ENCODE results near the gene EFNA2.
"Not testable (repeated sequence)": the region's sequence is repeated elsewhere in the genome, so short reads cannot be mapped to it uniquely, and the experiment has no call there.

The EFNA2 gene

GRCh38 chr19:1245494-1246264 is 40.0 kb upstream of the EFNA2 start:
- H3K27ac Mint-ChIP-seq, result no peak overlapping the region
- no peak for DNase-seq (ENCODE audit: low spot score)
- H3K9me3 Mint-ChIP-seq, result no peaks in the 10 kb centered on the region
- H3K27me3 Mint-ChIP-seq (ENCODE audit: low read depth), result peaks cover 2% of the 10 kb centered on the region
- peaks cover 13% of the 10 kb centered on the region for H3K4me1 Mint-ChIP-seq (ENCODE audit: low read depth)
- H3K4me3 Mint-ChIP-seq, result no peak overlapping the region
- peaks cover 4% of the 10 kb centered on the region for H3K36me3 Mint-ChIP-seq (ENCODE audit: low read depth)

GRCh38 chr19:1246265-1247087 is 39.2 kb upstream of the EFNA2 start:
- H3K27ac Mint-ChIP-seq, result peak overlapping the region; percentile 41
- peaks cover 11% of the 10 kb centered on the region for H3K4me1 Mint-ChIP-seq (ENCODE audit: low read depth)
- H3K27me3 Mint-ChIP-seq (ENCODE audit: low read depth); H3K36me3 Mint-ChIP-seq (ENCODE audit: low read depth); H3K9me3 Mint-ChIP-seq; H3K4me3 Mint-ChIP-seq; DNase-seq (ENCODE audit: low spot score): not testable (repeated sequence)

DNA sequence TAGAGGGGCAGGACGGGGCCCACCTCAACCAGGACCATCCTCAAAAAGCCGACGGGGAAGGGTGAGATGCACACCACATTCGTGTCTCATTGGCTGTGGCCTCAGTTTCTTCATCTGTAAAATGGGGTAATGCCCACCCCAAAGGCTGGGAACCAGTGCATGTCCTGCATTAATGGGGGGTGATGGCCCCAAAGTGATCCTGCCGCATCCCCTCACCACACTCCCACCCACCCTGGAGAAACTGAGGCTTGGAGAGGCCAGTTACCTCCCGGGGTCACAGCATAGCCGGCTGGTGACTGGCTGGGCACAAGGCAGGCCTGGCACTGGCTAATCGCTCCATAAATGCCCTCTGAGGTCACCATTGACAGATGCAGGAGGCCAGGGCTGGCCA is 37.9 kb upstream of the EFNA2 start:
- Mint-ChIP-seq H3K9me3 (no peaks in the 10 kb centered on the region), H3K27ac (peak overlapping the region; percentile 49), H3K36me3 (ENCODE audit: low read depth) (peaks cover 16% of the 10 kb centered on the region), H3K27me3 (ENCODE audit: low read depth) (no peaks in the 10 kb centered on the region), H3K4me1 (ENCODE audit: low read depth) (peaks cover 11% of the 10 kb centered on the region), H3K4me3 (no peak overlapping the region)
- DNase-seq (ENCODE audit: low spot score), result no peak

- H3K27me3 Mint-ChIP-seq (ENCODE audit: low read depth), result no peaks in the 10 kb centered on the region
- no peaks in the 10 kb centered on the region for H3K9me3 Mint-ChIP-seq
- peak within 1 kb of the TSS; percentile 80 for H3K4me3 Mint-ChIP-seq
- H3K27ac Mint-ChIP-seq, result peak within 1 kb of the TSS; percentile 89
- H3K4me1 Mint-ChIP-seq (ENCODE audit: low read depth), result peaks cover 9% of the 10 kb centered on the region
- DNase-seq (ENCODE audit: low spot score), result peak; percentile 82
- peaks cover 17% of the 10 kb centered on the region for H3K36me3 Mint-ChIP-seq (ENCODE audit: low read depth)
These were observed 37.4 kb upstream of the EFNA2 start, which contains the start of gene MIDN for GRCh38 chr19:1248139-1248785. Gene MIDN, plus strand, starts transcription at chr19:1248583. Its CDS starts 1,714 bp downstream, at chr19:1250297.

GRCh38 chr19:1248786-1249297 is 36.8 kb upstream of the EFNA2 start:
- no peaks in the 10 kb centered on the region for H3K27me3 Mint-ChIP-seq (ENCODE audit: low read depth)
- H3K36me3 Mint-ChIP-seq (ENCODE audit: low read depth), result peaks cover 21% of the 10 kb centered on the region
- peak; percentile 84 for DNase-seq (ENCODE audit: low spot score)
- peaks cover 11% of the 10 kb centered on the region for H3K4me1 Mint-ChIP-seq (ENCODE audit: low read depth)
- H3K9me3 Mint-ChIP-seq, result no peaks in the 10 kb centered on the region
- H3K27ac Mint-ChIP-seq, result peak overlapping the region; percentile 89
- peak overlapping the region; percentile 80 for H3K4me3 Mint-ChIP-seq

GRCh38 chr19:1249298-1249989 is 36.2 kb upstream of the EFNA2 start:
- Mint-ChIP-seq H3K9me3 (no peaks in the 10 kb centered on the region), H3K27me3 (ENCODE audit: low read depth) (no peaks in the 10 kb centered on the region), H3K4me3 (peak overlapping the region; percentile 75), H3K36me3 (ENCODE audit: low read depth) (peaks cover 20% of the 10 kb centered on the region), H3K27ac (peak overlapping the region; percentile 84), H3K4me1 (ENCODE audit: low read depth) (peaks cover 10% of the 10 kb centered on the region)
- DNase-seq (ENCODE audit: low spot score), result peak; percentile 95

- Mint-ChIP-seq H3K27me3 (ENCODE audit: low read depth) (no peaks in the 10 kb centered on the region), H3K4me1 (ENCODE audit: low read depth) (peaks cover 8% of the 10 kb centered on the region), H3K9me3 (no peaks in the 10 kb centered on the region), H3K4me3 (peak overlapping the region; percentile 75), H3K36me3 (ENCODE audit: low read depth) (peaks cover 23% of the 10 kb centered on the region), H3K27ac (peak overlapping the region; percentile 84)
- no peak for DNase-seq (ENCODE audit: low spot score)
These were observed 35.7 kb upstream of the EFNA2 start for GRCh38 chr19:1249990-1250436.

DNA sequence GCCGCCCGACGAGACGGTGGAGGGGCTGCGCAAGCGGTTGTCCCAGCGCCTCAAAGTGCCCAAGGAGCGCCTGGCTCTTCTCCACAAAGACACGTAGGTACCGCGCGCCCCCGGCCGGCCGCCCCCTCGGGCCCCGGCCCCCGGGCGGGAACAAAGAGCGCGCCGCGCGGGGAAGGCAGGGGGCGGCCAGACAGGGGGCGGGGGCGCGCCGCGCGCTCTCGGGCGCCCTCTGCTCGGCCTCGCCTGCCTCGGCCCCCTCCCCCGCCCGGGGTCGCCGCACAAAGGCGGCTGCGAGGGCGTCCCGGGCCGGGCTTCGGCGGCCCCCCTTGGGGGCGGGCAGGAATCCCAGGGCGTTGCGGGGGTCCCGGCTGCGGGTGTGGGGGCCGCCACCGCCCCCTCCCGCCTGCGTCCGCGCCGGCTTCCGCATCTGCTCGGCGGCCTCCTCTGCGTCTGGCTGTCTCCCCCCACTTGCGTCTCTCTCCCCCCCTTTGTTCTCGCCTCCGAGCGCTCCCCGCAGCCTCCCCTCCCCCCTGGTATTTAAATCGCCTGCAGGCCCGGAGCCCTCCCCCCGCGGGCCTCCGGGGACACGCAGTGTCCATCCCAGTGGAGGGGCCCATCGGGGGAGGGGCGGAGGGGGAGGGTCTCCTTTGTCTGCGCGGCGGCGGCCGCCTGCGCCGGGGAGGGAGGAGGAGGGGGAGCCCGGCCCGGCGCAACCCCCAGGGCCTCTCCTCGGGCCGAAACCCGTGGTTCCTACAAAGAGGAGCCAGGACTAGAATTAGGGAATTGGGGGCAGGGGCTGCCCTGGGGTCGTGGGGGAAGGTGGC is 35.0 kb upstream of the EFNA2 start:
- H3K36me3 Mint-ChIP-seq (ENCODE audit: low read depth), result peaks cover 26% of the 10 kb centered on the region
- DNase-seq (ENCODE audit: low spot score), result peak; percentile 48

DNA sequence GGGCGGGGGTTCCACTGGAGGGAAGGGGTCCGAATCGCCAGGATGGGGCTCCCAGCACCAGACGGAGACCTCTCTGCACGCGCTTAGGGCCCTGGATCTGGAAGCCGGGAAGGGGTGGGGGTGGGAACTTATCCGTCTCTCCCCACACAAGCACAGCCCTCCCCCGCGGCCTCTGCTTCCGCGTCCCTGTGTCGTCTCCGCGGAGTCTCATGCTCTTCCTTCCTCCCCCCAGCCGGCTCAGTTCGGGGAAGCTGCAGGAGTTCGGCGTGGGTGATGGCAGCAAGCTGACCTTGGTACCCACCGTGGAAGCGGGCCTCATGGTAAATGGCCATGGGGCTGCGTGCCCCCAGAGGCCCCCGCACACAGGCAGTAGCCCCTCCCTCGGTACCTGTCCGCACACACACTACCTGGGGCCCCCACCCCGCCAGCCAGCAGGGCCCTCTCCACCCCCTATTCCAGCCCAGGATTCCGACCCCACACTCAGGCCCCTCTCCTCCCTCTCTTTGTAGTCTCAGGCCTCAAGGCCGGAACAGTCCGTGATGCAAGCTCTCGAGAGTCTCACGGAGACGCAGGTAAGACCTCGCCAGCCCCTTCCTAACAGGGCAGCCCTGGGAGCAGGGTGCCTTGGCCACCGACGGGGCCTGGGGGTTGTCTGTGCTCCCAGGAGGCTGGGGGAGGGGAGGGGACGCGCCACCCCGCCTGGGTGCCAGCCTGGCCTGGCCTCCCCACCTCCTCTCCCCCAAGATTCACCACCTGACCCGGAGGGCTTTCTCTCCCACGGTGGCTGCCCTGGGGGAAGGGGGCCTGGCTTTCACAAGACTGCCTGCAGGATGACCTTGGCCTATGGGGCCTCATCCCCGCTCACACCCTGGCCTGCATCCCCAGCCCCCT is 34.1 kb upstream of the EFNA2 start:
- Mint-ChIP-seq H3K4me1 (ENCODE audit: low read depth) (peaks cover 8% of the 10 kb centered on the region), H3K36me3 (ENCODE audit: low read depth) (peaks cover 26% of the 10 kb centered on the region), H3K27me3 (ENCODE audit: low read depth) (no peaks in the 10 kb centered on the region), H3K27ac (peak overlapping the region; percentile 91), H3K4me3 (peak overlapping the region; percentile 95), H3K9me3 (no peaks in the 10 kb centered on the region)
- peak; percentile 58 for DNase-seq (ENCODE audit: low spot score)

More for the DNA sequence above, 35.0 kb upstream of the EFNA2 start:
- H3K4me1 Mint-ChIP-seq (ENCODE audit: low read depth), result peaks cover 8% of the 10 kb centered on the region
- H3K9me3 Mint-ChIP-seq, result no peaks in the 10 kb centered on the region
- no peaks in the 10 kb centered on the region for H3K27me3 Mint-ChIP-seq (ENCODE audit: low read depth)
- H3K27ac Mint-ChIP-seq, result peak overlapping the region; percentile 91
- peak overlapping the region; percentile 95 for H3K4me3 Mint-ChIP-seq

DNA sequence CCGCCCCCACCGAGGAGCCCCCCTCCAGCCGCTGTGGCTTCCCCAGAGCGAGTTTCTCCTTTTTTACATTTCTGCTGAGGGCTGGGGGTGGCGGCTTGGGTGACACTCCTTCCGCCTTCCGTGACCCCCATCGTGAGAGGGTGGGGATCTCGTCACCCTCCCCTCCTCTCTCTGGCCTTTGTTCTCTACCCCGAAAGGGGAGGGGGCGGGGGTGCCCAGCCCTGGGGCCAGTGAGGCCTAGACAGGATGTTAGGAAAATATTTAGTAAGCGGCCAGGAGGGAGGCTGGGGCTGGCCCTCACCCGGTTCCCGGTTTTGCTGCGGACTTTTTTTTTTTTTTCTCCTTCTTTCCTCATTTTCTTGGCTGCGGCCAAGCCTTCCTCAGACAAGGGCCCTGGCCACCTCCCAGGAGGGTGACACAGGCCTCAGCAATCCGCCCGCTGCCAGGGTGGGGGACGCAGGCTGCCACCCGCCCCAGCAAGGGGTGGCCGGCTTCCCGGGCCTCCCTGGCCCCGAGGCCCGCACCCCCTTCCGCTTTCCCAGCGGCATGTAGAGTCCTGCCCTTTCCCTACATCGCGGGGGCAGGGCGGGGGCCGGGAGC is 33.4 kb upstream of the EFNA2 start:
- Mint-ChIP-seq H3K4me1 (ENCODE audit: low read depth) (peaks cover 9% of the 10 kb centered on the region), H3K36me3 (ENCODE audit: low read depth) (peaks cover 27% of the 10 kb centered on the region), H3K27ac (peak overlapping the region; percentile 91), H3K4me3 (peak overlapping the region; percentile 95), H3K27me3 (ENCODE audit: low read depth) (no peaks in the 10 kb centered on the region), H3K9me3 (no peaks in the 10 kb centered on the region)
- DNase-seq (ENCODE audit: low spot score), result peak; percentile 68

DNA sequence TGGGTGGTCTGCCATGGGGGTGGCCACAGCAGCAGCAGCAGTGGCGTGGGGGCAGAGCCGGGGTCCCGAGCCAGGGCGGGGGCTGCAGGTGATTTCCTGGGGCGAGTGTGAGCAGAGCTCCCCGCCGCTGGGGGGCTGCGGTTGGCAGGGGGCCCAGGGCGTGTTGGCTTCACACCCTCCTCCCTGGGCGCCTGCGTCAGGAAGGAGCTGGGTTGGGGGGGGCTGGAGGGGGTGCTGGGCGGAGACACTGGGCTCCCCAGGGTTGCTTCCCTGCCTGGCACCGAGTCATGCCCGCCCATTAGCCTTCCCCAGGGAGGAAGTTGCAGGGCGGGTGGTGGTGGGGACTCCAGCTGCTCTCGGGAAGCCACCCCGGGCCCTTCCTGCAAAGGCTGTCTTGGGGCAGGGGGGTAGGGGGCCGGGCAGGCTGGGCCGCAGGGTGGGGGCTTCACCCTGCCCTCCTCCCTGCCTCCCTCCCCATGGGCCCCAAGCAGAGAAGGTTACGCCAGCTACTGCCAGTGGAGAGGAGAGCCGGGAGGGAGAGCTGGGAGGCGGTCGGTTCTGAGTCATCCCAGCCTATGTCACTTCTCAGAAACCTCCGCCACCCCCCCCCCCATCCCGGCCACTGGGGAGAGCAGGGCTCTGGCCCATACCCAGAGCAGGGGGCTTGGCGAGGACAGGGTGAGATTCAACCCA is 32.7 kb upstream of the EFNA2 start:
- Mint-ChIP-seq H3K27me3 (ENCODE audit: low read depth) (no peaks in the 10 kb centered on the region), H3K9me3 (no peaks in the 10 kb centered on the region), H3K36me3 (ENCODE audit: low read depth) (peaks cover 31% of the 10 kb centered on the region), H3K4me3 (peak overlapping the region; percentile 82), H3K27ac (peak overlapping the region; percentile 82), H3K4me1 (ENCODE audit: low read depth) (peaks cover 13% of the 10 kb centered on the region)
- peak; percentile 77 for DNase-seq (ENCODE audit: low spot score)
